ENCODE measurements around the gene ASB11.

- TF ChIP-seq CTCF (IDR thresholded peaks at IDR 0.05) (no peak), POLR2A (IDR thresholded peaks at IDR 0.05; ENCODE audit: low read depth) (no peak)
Measured at GRCh38 chrX:15301924-15302323, 13.5 kb downstream of the ASB11 start.
